Measurements from ENCODE around the gene GALNT15.

GRCh38 chr3:16147220-16147994 lies 27.1 kb upstream of the GALNT15 start:
- no peak for TF ChIP-seq EZH2phosphoT487 (IDR thresholded peaks at IDR 0.05; ENCODE audit: insufficient read depth, low read depth)
- no peak for TF ChIP-seq EZH2 (IDR thresholded peaks at IDR 0.05; ENCODE audit: insufficient read depth, poor library complexity, severe bottlenecking)
